Calu3 (cell line): ENCODE data around the gene GNAI2. TPM values are rescaled to one million over a fixed set of nuclear protein-coding genes. Genes with fewer than 3 reads are reported as not detected.

ENCODE experiments used
- BruUV-seq: library from RNA; stranded (reverse); fragments of 400-500 nt; replicated peaks from 2 replicates; lab custom pipeline; 2021; lab: Mats Ljungman, UMichigan
- CTCF ChIA-PET: fragments of 300-600 bp; sonication (Branson Sonifier 250); formaldehyde crosslinking; loops from one replicate; lab custom pipeline; 2022; ENCODE audit warnings: antibody characterized with exemption; lab: Charles Lee
- DNase-seq: peaks from one replicate; pipeline ENCODE4 v3.0.0; 2022
- H3K27ac Mint-ChIP-seq: one replicate; pipeline ENCODE4 v1.8.0; 2022; ENCODE audit warnings: mixed read lengths; ENCODE audit not compliant: unreplicated experiment
- H3K27me3 Mint-ChIP-seq: one replicate; pipeline ENCODE4 v1.8.0; 2022; ENCODE audit warnings: mixed read lengths; ENCODE audit not compliant: unreplicated experiment
- H3K36me3 Mint-ChIP-seq: one replicate; pipeline ENCODE4 v1.8.0; 2022; ENCODE audit warnings: mild to moderate bottlenecking, moderate library complexity, mixed read lengths; ENCODE audit not compliant: insufficient read depth, unreplicated experiment
- H3K4me1 Mint-ChIP-seq: one replicate; pipeline ENCODE4 v1.8.0; 2022; ENCODE audit warnings: mild to moderate bottlenecking, low read depth, mixed read lengths; ENCODE audit not compliant: unreplicated experiment
- H3K4me3 Mint-ChIP-seq: one replicate; pipeline ENCODE4 v1.8.0; 2022; ENCODE audit warnings: mild to moderate bottlenecking, low read depth, moderate library complexity, mixed read lengths; ENCODE audit not compliant: unreplicated experiment
- H3K9me3 Mint-ChIP-seq: one replicate; pipeline ENCODE4 v1.8.0; 2022; ENCODE audit warnings: low read depth, mixed read lengths; ENCODE audit not compliant: unreplicated experiment
- intact Hi-C: fragments of 100-400 bp; cut with micrococcal nuclease; formaldehyde crosslinking; loops from one replicate; pipeline ENCODE4 v1.10.0; 2022; ENCODE audit not compliant: unreplicated experiment
- total RNA-seq: library from RNA; stranded (reverse); gene quantifications from 2 replicates; pipeline ENCODE4 v1.2.3, GENCODE V29; 2022
- TF ChIP-seq, protein P1 (sequence below): fragments of 200-600 bp; IDR thresholded peaks from one replicate; pipeline ENCODE4 v1.8.0; 2022; ENCODE audit warnings: antibody characterized with exemption; ENCODE audit not compliant: unreplicated experiment

GNAI2 gene
- total RNA-seq, 1 experiment from 2014 or later, result 102 TPM

DNA sequence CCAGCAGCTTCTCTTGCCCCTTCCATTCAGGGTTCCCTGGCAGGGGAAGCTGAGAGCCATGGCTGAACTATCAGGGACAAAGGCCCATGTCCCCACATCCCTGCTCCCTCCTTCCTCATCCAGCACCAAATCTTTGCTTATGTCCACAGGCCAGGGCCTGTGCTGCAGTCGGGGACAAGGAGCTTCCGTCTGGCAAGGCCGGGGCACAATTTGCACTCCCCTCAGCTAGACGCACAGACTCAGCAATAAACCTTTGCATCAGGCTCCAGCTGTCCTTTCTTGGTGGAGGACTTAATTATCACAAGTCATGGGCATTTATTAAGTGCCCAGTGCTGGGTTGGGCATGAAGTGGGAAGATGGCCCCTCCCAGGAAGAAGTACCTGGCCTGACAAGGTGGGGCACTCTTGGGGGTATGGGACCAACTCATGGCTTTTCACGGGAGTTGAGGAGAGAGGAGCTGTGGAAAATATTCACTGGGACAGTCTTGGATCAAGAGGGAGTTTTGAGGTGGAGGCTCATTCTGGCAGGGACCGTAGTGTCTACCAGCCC lies 39.7 kb upstream of the GNAI2 start:
- no peaks in the 10 kb centered on the region for H3K9me3 Mint-ChIP-seq
- no peaks in the 10 kb centered on the region for H3K36me3 Mint-ChIP-seq
- peaks cover 24% of the 10 kb centered on the region for H3K27me3 Mint-ChIP-seq
- no peaks in the 10 kb centered on the region for H3K4me1 Mint-ChIP-seq
- H3K4me3 Mint-ChIP-seq, result no peak overlapping the region
- no TSS peak for BruUV-seq
- intact Hi-C loops, result no loop called here
- TF ChIP-seq, protein P1, sequence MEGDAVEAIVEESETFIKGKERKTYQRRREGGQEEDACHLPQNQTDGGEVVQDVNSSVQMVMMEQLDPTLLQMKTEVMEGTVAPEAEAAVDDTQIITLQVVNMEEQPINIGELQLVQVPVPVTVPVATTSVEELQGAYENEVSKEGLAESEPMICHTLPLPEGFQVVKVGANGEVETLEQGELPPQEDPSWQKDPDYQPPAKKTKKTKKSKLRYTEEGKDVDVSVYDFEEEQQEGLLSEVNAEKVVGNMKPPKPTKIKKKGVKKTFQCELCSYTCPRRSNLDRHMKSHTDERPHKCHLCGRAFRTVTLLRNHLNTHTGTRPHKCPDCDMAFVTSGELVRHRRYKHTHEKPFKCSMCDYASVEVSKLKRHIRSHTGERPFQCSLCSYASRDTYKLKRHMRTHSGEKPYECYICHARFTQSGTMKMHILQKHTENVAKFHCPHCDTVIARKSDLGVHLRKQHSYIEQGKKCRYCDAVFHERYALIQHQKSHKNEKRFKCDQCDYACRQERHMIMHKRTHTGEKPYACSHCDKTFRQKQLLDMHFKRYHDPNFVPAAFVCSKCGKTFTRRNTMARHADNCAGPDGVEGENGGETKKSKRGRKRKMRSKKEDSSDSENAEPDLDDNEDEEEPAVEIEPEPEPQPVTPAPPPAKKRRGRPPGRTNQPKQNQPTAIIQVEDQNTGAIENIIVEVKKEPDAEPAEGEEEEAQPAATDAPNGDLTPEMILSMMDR, result no peak
- H3K27ac Mint-ChIP-seq, result no peak overlapping the region
- CTCF ChIA-PET, result interaction anchor here (2.4 kb wide), 1 partner anchor 30 kb away, joined by 12 read pairs; no protein-coding TSS in a partner anchor
- DNase-seq, result no peak

DNA sequence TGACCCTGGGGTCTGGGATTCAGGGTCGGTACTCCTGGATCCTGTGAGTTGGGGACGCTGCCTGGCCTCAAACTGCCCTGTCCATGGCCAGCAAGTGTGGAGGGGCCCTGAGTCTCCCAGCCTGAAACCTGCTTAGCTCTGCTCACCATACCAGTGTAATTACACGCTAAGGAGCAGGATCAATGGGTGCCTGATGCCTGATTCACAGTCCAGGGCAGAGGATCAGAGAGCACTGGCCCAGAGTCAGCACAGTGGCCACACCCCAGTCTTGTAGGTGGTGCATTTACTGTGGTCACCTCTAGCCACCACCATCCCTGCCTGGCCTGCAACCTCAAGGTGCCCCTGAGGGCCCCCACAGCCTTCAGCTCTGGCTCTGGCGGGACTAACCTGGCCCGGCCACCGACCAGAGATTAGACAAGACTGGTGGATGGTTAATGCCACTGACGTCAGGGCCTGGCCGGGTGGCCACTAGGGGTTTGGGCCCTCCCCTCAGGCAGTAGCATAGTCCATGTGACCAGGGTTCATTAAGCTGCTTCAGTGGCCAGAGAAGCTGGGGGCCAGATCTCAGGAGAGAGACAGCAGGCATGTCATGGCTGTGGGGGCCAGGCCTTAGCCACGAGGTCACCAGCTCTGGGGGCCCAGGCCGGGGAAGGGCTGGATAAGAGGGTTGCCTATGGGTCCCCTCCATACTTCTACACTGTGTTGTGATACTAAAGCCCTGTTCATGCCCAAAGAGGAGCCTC lies 34.3 kb upstream of the GNAI2 start:
- Mint-ChIP-seq H3K27ac (no peak overlapping the region), H3K27me3 (peaks cover 58% of the 10 kb centered on the region), H3K9me3 (no peaks in the 10 kb centered on the region), H3K36me3 (no peaks in the 10 kb centered on the region), H3K4me3 (no peak overlapping the region), H3K4me1 (no peaks in the 10 kb centered on the region)
- no peak for DNase-seq
- CTCF ChIA-PET, result no interaction called here
- TF ChIP-seq, protein P1, result no peak
- no TSS peak for BruUV-seq
- intact Hi-C loops, result no loop called here

DNA sequence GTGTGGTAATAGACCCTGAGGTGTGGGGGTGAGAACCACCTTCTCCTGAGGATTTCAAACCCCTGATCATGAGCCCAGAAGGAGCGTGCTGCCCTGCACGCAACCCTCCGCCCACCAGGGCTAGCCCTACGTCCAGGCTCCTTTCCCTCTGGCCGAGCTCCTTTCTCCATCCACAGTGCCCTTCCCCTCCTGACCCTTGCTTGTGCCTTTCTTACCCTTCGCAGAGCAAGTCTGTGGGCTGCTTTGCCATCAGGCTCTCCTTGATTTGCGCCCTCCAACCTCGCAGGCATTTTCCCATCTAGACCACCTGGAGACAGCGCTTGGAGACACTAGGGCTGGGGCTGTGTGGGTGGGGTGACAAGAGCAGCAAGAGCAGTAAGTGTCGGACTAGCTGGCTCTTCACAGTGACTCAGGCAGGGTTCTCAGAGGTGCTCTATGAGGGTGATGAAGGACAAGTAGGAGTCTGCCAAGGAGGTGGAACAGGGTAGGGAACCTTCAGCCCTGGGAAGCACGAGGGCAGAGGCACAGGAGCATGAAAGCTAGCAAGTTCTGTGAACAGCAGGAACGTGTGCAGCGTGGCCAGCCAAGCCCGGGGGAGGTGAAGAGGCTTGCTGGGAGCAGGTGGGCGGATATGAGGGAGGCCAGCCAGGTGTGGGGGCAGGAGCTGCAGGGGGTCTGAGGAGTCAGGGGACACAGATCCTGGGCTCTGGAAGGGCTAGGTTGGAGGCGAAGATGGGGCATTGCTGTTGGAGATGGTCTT lies 33.5 kb upstream of the GNAI2 start:
- no peak overlapping the region for H3K4me3 Mint-ChIP-seq
- no peaks in the 10 kb centered on the region for H3K4me1 Mint-ChIP-seq
- intact Hi-C loops, result no loop called here
- TF ChIP-seq, protein P1, result no peak
- DNase-seq, result no peak
- H3K27me3 Mint-ChIP-seq, result peaks cover 55% of the 10 kb centered on the region
- H3K9me3 Mint-ChIP-seq, result no peaks in the 10 kb centered on the region
- BruUV-seq, result no TSS peak
- no peaks in the 10 kb centered on the region for H3K36me3 Mint-ChIP-seq
- H3K27ac Mint-ChIP-seq, result no peak overlapping the region
- CTCF ChIA-PET, result interaction anchor here (1.1 to 1.2 kb wide), 2 partner anchors 13 to 23 kb away, joined by 3 to 4 read pairs; no protein-coding TSS in a partner anchor

DNA sequence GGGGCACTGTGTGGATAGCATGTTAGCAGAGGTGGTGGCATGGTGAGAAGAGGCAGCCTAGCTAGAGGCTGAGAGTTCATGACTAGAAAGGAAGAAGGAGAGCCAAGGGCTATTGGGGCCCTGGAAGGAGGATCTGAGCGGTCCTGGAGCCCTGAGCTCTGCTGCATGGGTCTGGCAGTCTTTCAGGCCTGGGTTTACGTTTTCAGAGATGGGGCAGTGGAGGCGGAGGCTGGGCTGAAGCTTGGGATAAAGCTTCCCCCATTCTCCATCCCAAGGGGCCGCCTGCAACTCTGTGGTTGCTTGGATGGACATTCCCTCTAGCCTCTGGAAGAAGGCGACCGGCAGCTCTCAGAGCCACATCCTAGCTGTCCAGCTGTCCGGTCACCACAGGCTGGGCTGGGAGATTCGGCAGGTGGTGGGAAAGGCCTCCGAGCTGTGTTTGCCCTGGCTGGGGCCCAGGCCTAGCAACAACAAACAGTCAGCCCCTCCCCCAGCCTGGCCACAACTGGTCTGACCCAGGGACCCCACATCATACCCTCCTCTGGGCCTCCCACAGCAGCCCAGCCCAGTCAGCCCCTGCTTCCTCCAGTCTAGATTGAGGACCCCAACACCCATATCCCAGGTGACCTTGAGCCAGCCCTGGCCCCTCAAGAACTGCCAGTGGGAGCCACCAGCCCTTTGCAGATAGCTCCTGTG lies 32.7 kb upstream of the GNAI2 start:
- CTCF ChIA-PET, result interaction anchor here (1.1 to 1.2 kb wide), 2 partner anchors 13 to 23 kb away, joined by 3 to 4 read pairs; no protein-coding TSS in a partner anchor
- no peak overlapping the region for H3K27ac Mint-ChIP-seq
- no peaks in the 10 kb centered on the region for H3K36me3 Mint-ChIP-seq
- peaks cover 59% of the 10 kb centered on the region for H3K27me3 Mint-ChIP-seq
- intact Hi-C loops, result no loop called here
- BruUV-seq, result no TSS peak
- H3K4me1 Mint-ChIP-seq, result no peaks in the 10 kb centered on the region
- TF ChIP-seq, protein P1, result no peak
- no peak overlapping the region for H3K4me3 Mint-ChIP-seq
- DNase-seq, result no peak
- H3K9me3 Mint-ChIP-seq, result no peaks in the 10 kb centered on the region
